ENCODE data around the gene ACTA1.

DNA sequence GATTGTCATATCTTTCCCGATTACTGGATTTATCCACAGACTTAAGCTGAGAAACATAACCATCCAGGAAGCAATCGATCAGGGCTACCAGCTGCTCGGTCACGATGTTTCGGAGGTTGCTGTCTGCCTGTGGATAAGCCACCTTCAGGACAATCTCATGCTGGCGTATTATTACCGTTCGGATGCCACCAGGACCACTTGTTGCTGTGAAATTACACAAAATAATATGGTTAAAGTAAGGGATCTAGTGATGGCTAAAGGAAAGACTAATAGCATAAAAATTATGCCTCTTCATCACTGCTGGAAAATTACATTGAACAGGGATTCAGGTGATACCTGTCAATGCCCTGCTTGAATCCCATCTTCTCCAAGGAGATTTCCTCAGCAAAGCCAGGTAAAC lies 30.8 kb upstream of the ACTA1 start:
- TF ChIP-seq CSDC2 (CRISPR knock-in tag; IDR thresholded peaks at IDR 0.05) (no peak), SNAI2 (CRISPR knock-in tag; IDR thresholded peaks at IDR 0.05) (no peak), BACH2 (CRISPR knock-in tag; IDR thresholded peaks at IDR 0.05; ENCODE audit: borderline replicate concordance) (no peak), ZNF70 (CRISPR knock-in tag; IDR thresholded peaks at IDR 0.05) (no peak), OSR1 (CRISPR knock-in tag; IDR thresholded peaks at IDR 0.05) (no peak), ARNTL (CRISPR knock-in tag; IDR thresholded peaks at IDR 0.05; ENCODE audit: borderline replicate concordance, low read depth) (no peak)
- TF ChIP-seq, protein P1, sequence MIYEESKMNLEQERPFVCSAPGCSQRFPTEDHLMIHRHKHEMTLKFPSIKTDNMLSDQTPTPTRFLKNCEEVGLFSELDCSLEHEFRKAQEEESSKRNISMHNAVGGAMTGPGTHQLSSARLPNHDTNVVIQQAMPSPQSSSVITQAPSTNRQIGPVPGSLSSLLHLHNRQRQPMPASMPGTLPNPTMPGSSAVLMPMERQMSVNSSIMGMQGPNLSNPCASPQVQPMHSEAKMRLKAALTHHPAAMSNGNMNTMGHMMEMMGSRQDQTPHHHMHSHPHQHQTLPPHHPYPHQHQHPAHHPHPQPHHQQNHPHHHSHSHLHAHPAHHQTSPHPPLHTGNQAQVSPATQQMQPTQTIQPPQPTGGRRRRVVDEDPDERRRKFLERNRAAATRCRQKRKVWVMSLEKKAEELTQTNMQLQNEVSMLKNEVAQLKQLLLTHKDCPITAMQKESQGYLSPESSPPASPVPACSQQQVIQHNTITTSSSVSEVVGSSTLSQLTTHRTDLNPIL (CRISPR knock-in tag; IDR thresholded peaks at IDR 0.05; ENCODE audit: low read depth), result no peak
- TF ChIP-seq, protein P2, sequence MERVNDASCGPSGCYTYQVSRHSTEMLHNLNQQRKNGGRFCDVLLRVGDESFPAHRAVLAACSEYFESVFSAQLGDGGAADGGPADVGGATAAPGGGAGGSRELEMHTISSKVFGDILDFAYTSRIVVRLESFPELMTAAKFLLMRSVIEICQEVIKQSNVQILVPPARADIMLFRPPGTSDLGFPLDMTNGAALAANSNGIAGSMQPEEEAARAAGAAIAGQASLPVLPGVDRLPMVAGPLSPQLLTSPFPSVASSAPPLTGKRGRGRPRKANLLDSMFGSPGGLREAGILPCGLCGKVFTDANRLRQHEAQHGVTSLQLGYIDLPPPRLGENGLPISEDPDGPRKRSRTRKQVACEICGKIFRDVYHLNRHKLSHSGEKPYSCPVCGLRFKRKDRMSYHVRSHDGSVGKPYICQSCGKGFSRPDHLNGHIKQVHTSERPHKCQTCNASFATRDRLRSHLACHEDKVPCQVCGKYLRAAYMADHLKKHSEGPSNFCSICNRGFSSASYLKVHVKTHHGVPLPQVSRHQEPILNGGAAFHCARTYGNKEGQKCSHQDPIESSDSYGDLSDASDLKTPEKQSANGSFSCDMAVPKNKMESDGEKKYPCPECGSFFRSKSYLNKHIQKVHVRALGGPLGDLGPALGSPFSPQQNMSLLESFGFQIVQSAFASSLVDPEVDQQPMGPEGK (CRISPR knock-in tag; IDR thresholded peaks at IDR 0.05; ENCODE audit: borderline replicate concordance), result no peak
